Measurements from ENCODE around the gene SFTPA1. TPM values are rescaled to one million over a fixed set of nuclear protein-coding genes. Genes with fewer than 3 reads are reported as not detected.
"Not testable (repeated sequence)": the region's sequence is repeated elsewhere in the genome, so short reads cannot be mapped to it uniquely, and the experiment has no call there.

SFTPA1 gene
- total RNA-seq, 2 donors from 2014 or later = not detected

DNA sequence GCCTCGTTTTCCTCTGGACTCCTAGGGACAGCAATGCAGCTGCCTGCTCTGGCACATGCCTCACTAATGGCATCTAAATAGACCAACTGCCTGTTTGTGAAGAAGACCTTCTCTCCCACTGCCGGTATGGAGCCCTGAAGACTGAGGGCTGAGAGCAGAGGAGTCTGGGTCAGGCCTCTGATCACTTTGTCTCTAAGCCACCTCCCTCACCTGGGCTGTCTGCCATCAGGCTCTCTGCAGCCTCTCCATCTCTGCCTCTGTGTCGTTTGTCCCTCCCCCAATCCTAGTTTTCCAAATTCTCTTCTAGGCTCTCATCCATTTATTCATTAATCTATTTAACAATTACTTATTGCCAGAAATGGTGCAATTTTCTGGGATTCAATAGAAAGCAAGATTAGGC, 15.2 kb upstream of the SFTPA1 start:
- no peak overlapping the region for H3K4me3 ChIP-seq
- H3K27ac ChIP-seq = no peak overlapping the region

DNA sequence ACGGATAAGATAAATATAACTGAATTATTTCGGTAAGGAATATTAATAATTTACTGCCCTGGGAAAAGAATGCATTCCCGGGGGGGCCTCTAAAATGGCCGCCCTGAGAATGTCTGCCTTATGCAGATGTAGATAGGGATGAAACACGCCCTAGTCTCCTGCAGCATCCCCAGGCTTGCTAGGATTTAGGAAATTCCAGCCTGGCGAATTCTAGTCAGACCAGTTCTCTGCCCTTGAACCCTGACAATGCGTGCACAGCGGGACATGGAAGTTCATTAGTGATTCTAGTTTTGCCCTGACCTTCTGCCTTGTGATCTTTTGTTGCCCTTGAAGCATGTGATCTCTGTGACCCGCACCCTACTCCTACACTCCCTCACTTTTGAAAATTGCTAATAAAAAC, 11.1 kb upstream of the SFTPA1 start:
- 74% methylated on average over 9 of the region's 9 CpGs for WGBS
- H3K4me1 ChIP-seq (replicated peaks); H3K9me3 ChIP-seq; H3K27me3 ChIP-seq (replicated peaks; ENCODE audit: insufficient read depth); DNase-seq (ENCODE audit: low spot score); H3K27ac ChIP-seq; H3K4me3 ChIP-seq; H3K36me3 ChIP-seq; intact Hi-C loops (cut with DNase I): not testable (repeated sequence)

More for the DNA sequence above, 15.2 kb upstream of the SFTPA1 start:
- Histone ChIP-seq H3K27me3 (replicated peaks; ENCODE audit: insufficient read depth) (no peaks in the 10 kb centered on the region), H3K36me3 (no peaks in the 10 kb centered on the region), H3K9me3 (no peaks in the 10 kb centered on the region), H3K4me1 (replicated peaks) (no peaks in the 10 kb centered on the region)
- WGBS = 49% methylated on average over 3 of the region's 3 CpGs
- DNase-seq (ENCODE audit: low spot score) = no peak
- TF ChIP-seq POLR2AphosphoS5 (IDR thresholded peaks at IDR 0.05) = no peak
- no peak for TF ChIP-seq POLR2A (IDR thresholded peaks at IDR 0.05)
- TF ChIP-seq, protein P1, sequence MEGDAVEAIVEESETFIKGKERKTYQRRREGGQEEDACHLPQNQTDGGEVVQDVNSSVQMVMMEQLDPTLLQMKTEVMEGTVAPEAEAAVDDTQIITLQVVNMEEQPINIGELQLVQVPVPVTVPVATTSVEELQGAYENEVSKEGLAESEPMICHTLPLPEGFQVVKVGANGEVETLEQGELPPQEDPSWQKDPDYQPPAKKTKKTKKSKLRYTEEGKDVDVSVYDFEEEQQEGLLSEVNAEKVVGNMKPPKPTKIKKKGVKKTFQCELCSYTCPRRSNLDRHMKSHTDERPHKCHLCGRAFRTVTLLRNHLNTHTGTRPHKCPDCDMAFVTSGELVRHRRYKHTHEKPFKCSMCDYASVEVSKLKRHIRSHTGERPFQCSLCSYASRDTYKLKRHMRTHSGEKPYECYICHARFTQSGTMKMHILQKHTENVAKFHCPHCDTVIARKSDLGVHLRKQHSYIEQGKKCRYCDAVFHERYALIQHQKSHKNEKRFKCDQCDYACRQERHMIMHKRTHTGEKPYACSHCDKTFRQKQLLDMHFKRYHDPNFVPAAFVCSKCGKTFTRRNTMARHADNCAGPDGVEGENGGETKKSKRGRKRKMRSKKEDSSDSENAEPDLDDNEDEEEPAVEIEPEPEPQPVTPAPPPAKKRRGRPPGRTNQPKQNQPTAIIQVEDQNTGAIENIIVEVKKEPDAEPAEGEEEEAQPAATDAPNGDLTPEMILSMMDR (IDR thresholded peaks at IDR 0.05) = no peak
- intact Hi-C loops (cut with DNase I) = no loop called here

DNA sequence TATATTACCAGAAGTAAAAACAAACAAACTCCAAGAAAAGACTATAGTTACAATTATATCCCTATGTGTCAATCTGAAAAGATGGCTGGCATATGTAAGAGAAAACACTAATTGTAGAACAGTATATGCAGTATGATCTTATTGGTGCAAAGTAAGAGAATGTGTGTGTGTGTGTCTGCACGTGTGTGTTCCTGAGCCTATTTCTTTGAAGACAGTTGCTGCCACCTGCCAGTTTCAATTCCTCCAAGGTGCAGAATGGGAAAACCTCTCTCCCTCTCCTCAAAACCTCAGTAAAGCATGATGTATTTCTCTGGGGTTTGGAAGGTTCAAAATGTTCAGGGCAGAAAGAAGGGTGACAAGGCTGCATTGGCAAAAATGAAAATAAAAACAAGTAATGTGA, 8.8 kb upstream of the SFTPA1 start:
- Histone ChIP-seq H3K27me3 (replicated peaks; ENCODE audit: insufficient read depth) (no peaks in the 10 kb centered on the region), H3K27ac (no peak overlapping the region), H3K4me3 (no peak overlapping the region), H3K4me1 (replicated peaks) (no peaks in the 10 kb centered on the region), H3K9me3 (no peaks in the 10 kb centered on the region), H3K36me3 (no peaks in the 10 kb centered on the region)
- intact Hi-C loops (cut with DNase I) = no loop called here
- WGBS = 0% methylated on average over 1 of the region's 1 CpG
- no peak for DNase-seq (ENCODE audit: low spot score)
- TF ChIP-seq, protein P1 (IDR thresholded peaks at IDR 0.05) = no peak
- no peak for TF ChIP-seq POLR2AphosphoS5 (IDR thresholded peaks at IDR 0.05)
- TF ChIP-seq POLR2A (IDR thresholded peaks at IDR 0.05) = no peak

DNA sequence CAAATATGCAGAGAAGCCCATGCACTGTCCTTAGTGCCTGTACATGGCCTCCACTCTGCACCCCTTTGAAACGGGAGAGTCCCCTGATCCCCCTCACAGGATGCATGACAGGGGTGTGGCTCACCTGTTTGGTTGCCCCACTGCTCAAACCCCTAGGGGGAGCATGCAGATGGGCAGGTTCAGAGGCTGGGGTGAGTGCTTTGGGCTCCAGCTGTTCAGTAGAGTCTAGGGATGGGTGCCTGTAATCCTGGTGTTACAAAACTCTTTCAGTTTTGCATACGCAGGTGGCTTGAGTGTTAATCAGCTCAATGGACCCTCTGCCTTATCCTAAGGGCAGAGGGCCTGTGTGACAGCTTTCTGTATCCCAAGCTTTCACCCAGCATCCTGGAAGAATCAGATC, 7.8 kb upstream of the SFTPA1 start:
- intact Hi-C loops (cut with DNase I) = no loop called here
- no peak overlapping the region for H3K4me3 ChIP-seq
- TF ChIP-seq POLR2A (IDR thresholded peaks at IDR 0.05) (no peak), POLR2AphosphoS5 (IDR thresholded peaks at IDR 0.05) (no peak)
- TF ChIP-seq, protein P1 (IDR thresholded peaks at IDR 0.05) = no peak
- no peaks in the 10 kb centered on the region for H3K9me3 ChIP-seq
- no peak overlapping the region for H3K27ac ChIP-seq
- no peaks in the 10 kb centered on the region for H3K27me3 ChIP-seq (replicated peaks; ENCODE audit: insufficient read depth)
- no peaks in the 10 kb centered on the region for H3K4me1 ChIP-seq (replicated peaks)
- 58% methylated on average over 2 of the region's 2 CpGs for WGBS
- no peaks in the 10 kb centered on the region for H3K36me3 ChIP-seq
- DNase-seq (ENCODE audit: low spot score) = no peak

DNA sequence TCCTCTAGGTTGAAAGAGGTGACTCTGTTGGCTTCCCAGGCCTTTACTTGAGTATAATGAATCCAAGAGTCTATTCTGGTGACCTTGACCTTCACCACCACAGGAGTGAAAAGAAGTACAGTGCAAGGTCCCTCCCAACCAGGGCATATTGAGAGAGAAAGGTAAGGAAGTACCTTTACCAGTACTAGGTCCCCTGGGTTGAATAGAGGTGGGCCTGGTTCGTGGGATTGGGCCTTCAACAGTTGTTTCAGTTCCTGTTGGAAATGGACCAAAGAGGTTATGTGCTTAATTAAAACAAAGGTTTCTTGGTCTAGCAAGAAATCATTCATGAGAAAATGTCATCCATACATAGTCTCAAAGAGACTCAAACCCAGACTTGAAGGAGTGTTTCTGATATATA, 6.4 kb upstream of the SFTPA1 start:
- Histone ChIP-seq H3K36me3 (no peaks in the 10 kb centered on the region), H3K27me3 (replicated peaks; ENCODE audit: insufficient read depth) (no peaks in the 10 kb centered on the region), H3K4me3 (no peak overlapping the region), H3K4me1 (replicated peaks) (no peaks in the 10 kb centered on the region), H3K27ac (no peak overlapping the region), H3K9me3 (no peaks in the 10 kb centered on the region)
- 67% methylated on average over 1 of the region's 1 CpG for WGBS
- no peak for DNase-seq (ENCODE audit: low spot score)
- intact Hi-C loops (cut with DNase I) = no loop called here
- TF ChIP-seq, protein P1 (IDR thresholded peaks at IDR 0.05) = no peak
- TF ChIP-seq POLR2A (IDR thresholded peaks at IDR 0.05) (no peak), POLR2AphosphoS5 (IDR thresholded peaks at IDR 0.05) (no peak)

All from prostate gland (tissue), 2 donors.